Measurements from ENCODE around the gene TTC32.
"Not testable (repeated sequence)": the region's sequence is repeated elsewhere in the genome, so short reads cannot be mapped to it uniquely, and the experiment has no call there.

TTC32 gene

GRCh38 chr2:19901442-19902215 is at the start of gene TTC32:
Gene TTC32 (minus strand): TSS chr2:19901983. CDS start chr2:19901854, 129 bp downstream.
- peak; percentile 84 to 85 for DNase-seq (ENCODE audit: low read depth in 2 of 2)

GRCh38 chr2:19949071-19949470 is 47.3 kb upstream of the TTC32 start:
- no peak for DNase-seq (ENCODE audit: low read depth in 2 of 2)

DNA sequence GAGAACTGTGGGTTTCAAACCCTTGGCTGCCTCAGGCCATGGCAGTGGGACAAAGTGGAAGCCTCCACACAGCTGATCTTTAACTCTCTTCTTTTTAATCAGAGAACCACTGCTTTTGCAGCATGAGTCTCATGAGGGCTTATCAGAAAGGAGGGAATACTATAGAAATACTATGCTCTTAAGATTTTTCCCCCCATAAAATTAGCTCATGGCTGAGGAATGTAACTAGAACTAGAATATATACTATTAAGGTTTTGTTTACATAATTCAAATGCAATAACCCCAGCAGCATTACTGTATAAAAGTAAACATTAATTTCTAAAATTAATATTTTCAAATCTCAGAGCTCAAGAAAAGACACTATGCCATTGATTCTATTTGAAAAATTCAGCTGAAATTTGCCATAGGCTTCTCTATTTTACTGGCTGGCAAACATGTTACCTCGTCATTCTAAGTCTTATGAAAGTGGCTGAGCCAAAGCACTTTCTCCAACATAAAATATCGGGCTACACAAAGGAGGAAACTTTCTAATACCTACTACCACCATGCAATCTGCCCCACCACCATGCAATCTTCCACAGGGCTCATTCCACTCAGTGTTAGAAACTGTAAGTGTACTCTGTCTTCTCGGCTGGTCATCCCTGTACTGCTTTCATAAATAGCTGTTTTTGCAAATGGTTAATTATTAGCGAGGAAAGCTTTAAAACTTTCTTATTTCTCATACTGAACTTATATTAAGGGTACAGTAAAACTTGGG is 45.6 kb upstream of the TTC32 start:
- DNase-seq (ENCODE audit: low read depth in 2 of 2): no peak

- no peak for DNase-seq (ENCODE audit: low read depth in 2 of 2)
Observed at GRCh38 chr2:19944205-19944845, 42.5 kb upstream of the TTC32 start.

- DNase-seq (ENCODE audit: low read depth in 2 of 2): no peak
Observed at GRCh38 chr2:19943189-19943588, 41.4 kb upstream of the TTC32 start.

DNA sequence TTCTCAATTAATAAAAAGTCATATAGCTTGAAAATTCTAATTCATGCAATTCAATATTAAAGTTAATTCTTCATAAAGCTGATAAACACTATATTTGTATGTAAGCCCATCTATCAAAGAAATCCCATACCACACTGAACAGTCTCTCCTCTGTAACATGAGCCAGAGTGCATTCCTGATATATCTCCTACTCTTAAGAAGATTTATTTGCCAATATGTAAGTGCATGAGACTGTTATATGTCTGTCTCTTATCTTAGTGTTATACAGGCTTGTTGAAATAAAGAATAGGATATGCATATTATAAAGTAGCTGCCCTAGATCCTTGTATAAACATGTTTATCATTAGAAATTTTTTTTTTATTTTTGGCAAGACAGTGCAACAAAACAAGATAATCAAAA is 40.4 kb upstream of the TTC32 start:
- no peak for DNase-seq (ENCODE audit: low read depth in 2 of 2)

DNA sequence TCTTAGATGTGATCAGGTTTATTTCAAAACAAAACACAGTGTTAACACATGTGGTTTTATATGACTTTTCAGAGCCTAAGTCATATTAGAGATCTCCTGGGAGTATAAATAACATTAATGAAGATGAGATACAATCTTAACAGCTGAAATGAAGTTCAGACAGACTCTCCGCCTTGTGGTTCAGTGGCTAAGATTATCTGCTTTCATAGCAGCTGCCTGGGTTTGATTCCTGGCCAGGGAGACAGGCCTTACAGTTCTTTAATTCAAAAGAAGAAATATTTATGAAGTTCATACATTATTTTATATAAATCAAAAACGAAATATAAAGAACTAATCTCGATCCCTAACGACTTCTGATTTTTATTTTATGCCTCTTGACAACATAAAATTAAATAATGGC is 35.2 kb upstream of the TTC32 start:
- no peak for DNase-seq (ENCODE audit: low read depth in 2 of 2)

- DNase-seq (ENCODE audit: low read depth in 2 of 2): no peak
Observed at GRCh38 chr2:19936203-19936602, 34.4 kb upstream of the TTC32 start.

DNA sequence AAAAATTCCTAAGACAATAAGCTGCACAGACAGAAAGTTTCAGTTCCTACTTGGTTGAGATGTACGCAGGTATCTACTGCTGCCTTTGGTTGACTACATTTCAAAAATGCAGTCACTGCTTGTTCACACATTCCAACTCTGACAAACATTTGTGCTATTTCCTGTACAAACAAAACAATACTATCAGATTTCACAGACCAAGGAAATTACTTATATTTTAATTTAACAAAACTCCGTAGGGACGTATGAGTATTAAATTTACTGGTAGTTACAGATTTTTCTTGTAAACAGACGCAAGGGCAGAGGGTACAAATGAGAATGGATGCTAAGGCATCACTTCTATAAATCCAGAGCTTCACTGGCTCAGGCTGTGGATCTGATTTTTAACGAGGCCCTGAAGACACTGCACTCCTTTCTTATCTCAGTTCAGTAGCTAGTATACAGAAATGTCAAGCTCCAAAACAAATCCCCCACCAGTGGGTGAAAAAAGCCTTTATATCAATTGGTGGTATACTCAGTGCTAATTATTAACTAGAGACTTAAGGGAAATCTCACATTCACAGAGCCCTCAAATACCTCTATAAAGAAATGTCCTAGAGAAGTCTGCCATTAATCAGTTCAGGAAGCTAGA is 31.7 kb upstream of the TTC32 start:
- DNase-seq (ENCODE audit: low read depth in 2 of 2): no peak

DNA sequence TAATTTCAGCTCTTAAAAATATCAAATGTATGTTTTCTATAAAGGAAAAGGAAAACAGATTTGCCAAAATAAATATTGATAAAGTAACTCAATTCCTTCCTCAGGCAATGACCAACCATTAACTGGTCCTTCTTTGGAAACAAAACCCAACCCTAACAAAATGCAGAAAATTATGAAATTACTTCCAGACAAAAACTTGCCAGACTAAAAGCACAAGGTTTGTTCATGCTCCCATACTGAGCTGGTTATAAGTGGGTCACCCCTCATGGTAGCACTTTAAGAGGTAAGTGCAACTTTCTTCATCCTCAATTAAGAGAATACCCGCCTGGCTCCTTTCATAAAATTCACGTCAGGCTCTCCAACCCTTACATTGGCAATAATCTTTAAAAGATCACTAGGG is 31.1 kb upstream of the TTC32 start:
- no peak for DNase-seq (ENCODE audit: low read depth in 2 of 2)

- DNase-seq (ENCODE audit: low read depth in 2 of 2): no peak
Observed at GRCh38 chr2:19929226-19929625, 27.4 kb upstream of the TTC32 start.

- not testable (repeated sequence) for DNase-seq (ENCODE audit: low read depth in 2 of 2)
Observed at GRCh38 chr2:19927816-19928215, 26.0 kb upstream of the TTC32 start.

- not testable (repeated sequence) for DNase-seq (ENCODE audit: low read depth in 2 of 2)
Observed at GRCh38 chr2:19924526-19924925, 22.7 kb upstream of the TTC32 start.

DNA sequence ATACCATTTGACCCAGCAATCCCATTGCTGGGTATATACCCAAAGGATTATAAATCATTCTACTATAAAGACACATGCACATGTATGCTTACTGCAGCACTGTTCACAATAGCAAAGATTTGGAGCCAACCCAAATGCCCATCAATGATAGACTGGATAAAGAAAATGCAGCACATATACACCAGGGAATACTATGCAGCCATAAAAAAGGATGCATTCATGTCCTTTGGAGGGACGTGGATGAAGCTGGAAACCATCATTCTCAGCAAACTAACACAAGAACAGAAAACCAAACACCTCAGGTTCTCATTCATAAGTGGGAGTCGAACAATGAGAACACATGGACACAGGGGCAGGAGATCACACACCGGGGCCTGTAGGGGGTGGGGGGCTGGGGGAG is 20.4 kb upstream of the TTC32 start:
- DNase-seq (ENCODE audit: low read depth in 2 of 2): not testable (repeated sequence)

DNA sequence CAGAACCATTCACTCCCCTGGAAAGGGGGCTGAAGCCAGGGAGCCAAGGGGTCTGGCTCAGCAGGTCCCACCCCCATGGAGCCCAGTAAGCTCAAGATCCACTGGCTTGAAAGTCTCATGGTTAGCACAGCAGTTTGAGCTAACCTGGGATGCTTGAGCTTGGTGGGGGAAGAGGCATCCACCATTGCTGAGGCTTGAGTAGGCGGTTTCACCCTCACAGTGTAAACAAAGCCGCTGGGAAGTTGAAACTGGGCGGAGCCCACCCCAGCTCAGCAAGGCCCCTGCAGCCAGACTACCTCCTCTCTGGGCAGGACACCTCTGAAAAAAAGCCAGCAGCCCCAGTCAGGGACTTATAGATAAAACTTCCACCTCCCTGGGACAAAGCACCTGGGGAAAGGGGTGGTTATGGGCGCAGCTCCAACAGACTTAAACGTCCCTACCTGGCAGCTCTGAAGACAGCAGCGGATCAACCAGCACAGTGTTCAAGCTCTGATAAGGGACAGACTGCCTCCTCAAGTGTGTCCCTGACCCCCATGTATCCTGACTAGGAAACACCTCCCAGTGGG is 14.7 kb upstream of the TTC32 start:
- DNase-seq (ENCODE audit: low read depth in 2 of 2): no peak

DNA sequence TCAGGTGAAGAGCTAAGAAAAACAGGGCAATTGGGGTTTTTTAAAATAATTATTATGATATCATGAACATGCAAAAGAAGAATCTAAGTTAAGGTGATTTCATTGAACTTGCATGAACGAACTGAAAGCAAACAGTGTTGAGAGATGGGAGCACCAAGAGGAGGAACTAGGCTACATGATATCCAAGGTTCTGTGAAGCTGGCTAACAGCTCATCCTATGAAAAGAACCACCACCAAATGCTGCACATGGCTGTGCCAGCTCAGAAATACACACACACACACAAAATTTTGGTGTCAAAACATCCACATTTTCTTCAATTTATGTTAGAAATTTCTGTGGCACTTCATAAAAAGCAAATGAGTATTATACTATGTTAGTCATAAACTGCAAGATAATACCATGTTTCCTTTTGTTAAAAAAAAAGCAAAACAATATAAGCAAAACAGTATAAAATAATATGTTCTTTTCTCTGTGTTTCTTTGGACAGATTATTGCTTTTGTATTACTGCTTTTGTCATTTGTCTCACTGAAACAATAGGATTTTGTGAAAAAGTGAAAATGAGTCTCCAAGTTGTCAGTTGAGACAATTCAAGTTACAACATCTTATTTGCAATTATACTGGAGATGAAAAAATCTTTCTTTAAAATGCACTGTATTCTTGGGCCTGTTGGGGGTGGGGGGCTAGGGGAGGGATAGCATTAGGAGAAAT is 12.6 kb upstream of the TTC32 start:
- no peak for DNase-seq (ENCODE audit: low read depth in 2 of 2)

DNA sequence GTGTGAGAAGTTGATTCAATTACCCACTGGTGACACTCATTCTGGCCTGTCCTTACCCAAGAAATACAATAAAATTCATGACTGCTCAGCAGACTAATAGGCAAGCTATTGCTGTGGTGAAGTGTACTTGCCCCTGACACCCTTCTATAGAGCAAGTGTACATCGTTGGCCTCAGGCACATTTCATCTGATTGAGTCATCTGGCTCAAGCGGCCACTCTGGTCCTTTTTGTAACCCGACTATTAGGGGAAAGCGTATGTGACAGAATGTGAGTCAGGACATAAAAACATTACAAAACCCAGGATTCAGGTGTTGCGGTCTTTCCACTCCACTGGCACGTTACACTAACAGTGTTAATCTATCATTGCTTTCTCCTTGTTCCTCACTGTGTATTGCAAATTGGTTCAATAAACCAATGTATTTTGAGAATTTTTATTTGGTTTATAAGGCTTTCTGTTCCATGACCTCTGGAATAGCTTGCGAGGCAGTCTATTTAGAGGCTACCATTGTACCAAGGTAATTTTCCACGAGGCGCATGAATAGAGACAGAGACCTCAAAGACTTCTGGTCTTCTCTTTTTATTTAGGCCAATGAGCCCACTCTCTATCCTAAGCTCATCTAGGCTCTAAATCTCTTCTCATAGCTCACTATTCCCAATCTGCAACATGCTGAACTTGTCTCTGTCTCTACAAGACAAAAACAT is 10.2 kb upstream of the TTC32 start:
- no peak for DNase-seq (ENCODE audit: low read depth in 2 of 2)

DNA sequence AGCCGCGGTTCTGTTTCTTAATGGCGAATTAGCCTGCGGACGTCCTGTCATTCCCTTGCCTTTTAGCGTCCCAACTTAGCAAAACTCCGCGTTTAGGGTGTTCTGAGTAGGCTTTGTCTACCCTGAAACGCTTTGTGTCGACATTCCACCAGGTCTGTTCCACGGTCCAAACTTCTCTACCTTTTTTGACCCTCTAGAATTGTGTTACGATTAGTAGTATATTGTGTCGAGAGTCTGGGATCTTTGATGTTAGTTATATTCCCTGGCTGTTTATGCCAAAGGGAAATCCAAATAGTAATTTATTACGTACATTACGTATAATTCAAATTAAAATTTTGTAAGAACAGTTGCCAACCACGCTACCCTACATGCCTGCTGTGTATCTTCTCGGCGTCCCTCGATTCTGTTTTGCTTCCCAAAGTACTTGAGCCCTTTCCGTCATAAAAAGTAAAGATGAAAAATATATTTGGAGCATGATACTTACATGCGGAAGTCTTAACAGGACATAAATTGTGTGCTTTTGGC is 495 bp upstream of the TTC32 start:
- DNase-seq (ENCODE audit: low read depth in 2 of 2): no peak

DNA sequence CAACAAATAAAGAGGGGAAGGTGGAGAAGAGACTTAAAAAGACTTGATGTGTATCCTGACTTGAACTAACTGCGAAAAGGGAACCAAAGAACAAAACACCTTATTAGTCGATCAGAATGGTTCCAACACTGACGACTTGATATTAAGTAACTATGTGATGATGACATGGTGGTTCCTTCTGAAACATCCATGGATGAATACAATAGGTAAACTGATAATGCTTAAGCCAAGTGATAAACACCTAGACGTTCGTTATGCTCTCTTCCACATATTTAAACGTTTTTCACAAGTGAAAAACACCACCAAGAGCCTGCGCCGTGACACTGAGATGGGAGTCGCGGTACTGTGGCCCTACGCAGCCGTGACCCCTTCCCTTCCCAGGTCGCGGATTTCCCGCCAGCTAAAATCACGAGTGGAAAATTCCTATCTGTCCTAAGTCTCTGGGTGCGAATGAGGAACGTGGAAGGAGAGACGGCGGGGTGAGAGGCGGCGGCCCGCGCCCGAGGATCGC is 797 bp downstream of the TTC32 start:
- DNase-seq (ENCODE audit: low read depth in 2 of 2): no peak
